Neural progenitor cell (in vitro differentiated cells): Measurements from ENCODE around the gene SRSF10.

Source experiments
- EZH2 ChIP-seq: fragments of 200-600 bp; sonication (generic); IDR thresholded peaks from 2 replicates; pipeline ENCODE4 v1.6.1; 2017; ENCODE audit warnings: antibody characterized with exemption, mild to moderate bottlenecking, moderate library complexity
- EZH2phosphoT487 ChIP-seq: fragments of 200-600 bp; sonication (generic); IDR thresholded peaks from 2 replicates; pipeline ENCODE4 v1.6.1; 2017; ENCODE audit warnings: antibody characterized with exemption
- TF ChIP-seq, protein P1 (sequence below): fragments of 200-600 bp; sonication (generic); IDR thresholded peaks from 2 replicates; pipeline ENCODE4 v1.5.1; 2017; ENCODE audit warnings: antibody characterized with exemption, mild to moderate bottlenecking

DNA sequence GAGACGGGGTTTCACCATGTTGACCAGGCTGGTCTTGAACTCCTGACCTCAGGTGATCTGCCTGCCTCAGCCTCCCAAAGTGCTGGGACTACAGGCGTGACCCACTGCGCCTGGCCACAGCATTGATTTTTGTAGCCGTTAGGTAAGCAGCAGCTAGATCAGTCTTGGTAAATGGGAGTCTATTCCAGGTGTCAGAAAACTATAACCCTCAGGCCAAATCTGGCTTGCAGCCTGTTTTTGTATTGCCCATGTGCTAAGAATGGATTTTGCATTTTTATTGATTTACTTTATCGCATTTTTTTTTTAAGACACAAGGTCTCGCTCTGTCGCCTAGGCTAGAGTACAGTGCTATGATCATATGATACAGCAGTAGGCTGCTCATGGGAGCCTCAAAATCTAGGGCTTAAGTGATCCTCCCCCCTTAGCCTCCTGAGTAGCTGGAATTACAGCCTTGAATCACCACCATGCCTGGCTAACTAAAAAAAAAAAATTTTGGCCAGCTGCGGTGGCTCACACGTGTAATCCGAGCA lies 16.6 kb upstream of the SRSF10 start:
- TF ChIP-seq, protein P1, sequence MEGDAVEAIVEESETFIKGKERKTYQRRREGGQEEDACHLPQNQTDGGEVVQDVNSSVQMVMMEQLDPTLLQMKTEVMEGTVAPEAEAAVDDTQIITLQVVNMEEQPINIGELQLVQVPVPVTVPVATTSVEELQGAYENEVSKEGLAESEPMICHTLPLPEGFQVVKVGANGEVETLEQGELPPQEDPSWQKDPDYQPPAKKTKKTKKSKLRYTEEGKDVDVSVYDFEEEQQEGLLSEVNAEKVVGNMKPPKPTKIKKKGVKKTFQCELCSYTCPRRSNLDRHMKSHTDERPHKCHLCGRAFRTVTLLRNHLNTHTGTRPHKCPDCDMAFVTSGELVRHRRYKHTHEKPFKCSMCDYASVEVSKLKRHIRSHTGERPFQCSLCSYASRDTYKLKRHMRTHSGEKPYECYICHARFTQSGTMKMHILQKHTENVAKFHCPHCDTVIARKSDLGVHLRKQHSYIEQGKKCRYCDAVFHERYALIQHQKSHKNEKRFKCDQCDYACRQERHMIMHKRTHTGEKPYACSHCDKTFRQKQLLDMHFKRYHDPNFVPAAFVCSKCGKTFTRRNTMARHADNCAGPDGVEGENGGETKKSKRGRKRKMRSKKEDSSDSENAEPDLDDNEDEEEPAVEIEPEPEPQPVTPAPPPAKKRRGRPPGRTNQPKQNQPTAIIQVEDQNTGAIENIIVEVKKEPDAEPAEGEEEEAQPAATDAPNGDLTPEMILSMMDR: no peak
- TF ChIP-seq EZH2: no peak
- TF ChIP-seq EZH2phosphoT487: no peak
